GM19455 (cell line): ENCODE results near the gene DNAI2.
"Not testable (repeated sequence)": the region's sequence is repeated elsewhere in the genome, so short reads cannot be mapped to it uniquely, and the experiment has no call there.

Experiments
- ATAC-seq: cut with Tn5 transposase; IDR thresholded peaks from one replicate; pipeline ENCODE4 v1.9.1; 2021; ENCODE audit not compliant: unreplicated experiment

Gene DNAI2

DNA sequence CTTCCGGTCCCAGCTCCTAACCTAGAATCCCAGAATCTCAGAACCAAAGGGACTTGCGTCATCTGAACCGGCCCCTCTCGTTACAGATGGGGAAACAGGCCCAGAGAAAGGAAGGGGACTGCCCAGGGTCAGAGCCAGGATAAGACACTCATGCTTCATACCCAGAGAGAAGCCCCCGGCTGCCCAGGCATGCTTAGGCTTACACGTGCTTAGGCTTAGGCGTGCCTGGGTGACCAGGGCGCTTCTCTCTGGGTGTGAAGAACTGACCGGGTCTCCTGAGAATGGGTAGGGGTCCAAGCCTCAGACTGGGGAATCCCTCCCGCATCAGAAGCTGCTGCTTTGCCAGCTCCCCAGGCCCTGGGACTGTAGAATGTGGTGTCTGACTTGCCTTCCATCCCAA is 29.9 kb upstream of the DNAI2 start:
- no peak for ATAC-seq

DNA sequence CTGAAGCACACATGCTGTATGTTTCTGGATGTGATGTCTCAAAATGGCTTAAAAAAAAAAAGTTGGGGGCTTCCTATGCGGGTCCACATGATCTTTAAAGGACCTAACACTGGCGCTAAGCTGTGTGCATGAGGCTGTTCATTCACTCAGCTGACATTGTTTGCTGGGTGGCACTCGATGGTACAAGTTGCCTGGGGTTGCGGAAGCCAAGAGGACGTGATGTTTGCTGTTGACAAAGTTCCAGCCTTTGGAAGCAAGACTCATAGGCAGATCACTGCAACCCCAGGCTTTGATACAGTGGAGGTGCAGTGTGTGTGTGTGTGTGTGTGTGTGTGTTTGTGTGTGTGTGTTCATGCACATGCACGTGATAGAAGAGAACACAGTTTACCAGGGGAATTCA is 29.5 kb upstream of the DNAI2 start:
- no peak for ATAC-seq

GRCh38 chr17:74245145-74245831 is 28.7 kb upstream of the DNAI2 start:
- ATAC-seq = no peak

DNA sequence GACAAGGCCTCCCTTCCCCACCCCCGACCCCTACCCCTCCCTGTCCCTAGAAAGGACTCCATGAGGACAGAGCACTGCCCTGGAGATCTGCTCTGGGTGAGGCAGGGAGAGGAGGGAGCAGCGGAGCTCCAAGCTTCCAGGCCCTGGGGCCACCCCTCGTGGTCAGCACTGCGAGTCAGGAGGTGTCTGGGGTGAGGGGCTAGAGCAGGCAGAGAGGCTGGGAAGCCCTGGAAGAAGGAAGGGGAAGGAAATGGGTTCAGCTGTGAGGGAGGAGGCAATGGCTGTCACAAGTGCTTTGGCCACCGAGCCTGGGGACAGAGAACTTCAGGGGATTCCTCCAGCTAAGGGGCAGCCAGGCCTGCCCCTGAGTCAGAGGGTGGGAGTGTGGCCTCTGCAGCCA is 28.2 kb upstream of the DNAI2 start:
- no peak for ATAC-seq

GRCh38 chr17:74249590-74250270 is 24.3 kb upstream of the DNAI2 start:
- ATAC-seq = no peak

- ATAC-seq = no peak
Measured at GRCh38 chr17:74250324-74250995, 23.6 kb upstream of the DNAI2 start.

- ATAC-seq = no peak
Measured at GRCh38 chr17:74251051-74251450, 23.0 kb upstream of the DNAI2 start.

DNA sequence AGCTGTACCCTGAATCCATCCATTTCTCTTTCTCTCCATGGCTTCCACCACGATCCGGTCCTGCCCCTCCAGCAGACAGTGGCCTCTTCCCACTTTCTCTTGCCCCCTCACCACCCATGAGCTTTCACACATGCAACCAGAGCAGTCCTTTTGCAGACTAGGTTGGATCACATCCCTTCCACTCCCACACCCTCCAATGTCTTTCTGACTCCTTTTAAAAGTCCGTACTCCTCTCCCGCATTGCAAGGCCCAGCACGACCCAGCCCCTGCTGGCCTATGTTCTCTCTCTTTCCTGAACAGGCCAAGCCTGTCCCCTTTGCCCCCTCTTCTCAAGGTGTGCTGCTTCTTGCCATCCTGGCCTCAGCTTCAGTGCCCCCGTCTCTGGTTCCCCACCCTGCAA is 22.5 kb upstream of the DNAI2 start:
- no peak for ATAC-seq

DNA sequence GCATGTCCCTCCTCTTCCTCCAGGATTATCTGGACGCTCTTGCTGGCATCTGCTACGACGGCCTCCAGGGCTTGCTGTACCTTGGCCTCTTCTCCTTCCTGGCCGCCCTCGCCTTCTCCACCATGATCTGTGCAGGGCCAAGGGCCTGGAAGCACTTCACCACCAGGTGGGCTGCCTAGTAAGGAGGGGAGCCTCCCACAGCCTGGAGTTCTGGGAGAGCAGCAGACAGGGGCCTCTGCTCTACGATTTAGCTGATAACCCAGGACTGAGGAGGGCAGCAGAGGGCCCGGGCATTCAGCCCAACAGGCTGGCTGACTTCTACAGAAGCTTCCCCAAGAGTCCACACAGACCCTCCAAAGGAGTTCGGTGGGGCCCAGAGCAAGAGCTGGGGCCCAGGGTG is 21.8 kb upstream of the DNAI2 start:
- no peak for ATAC-seq

DNA sequence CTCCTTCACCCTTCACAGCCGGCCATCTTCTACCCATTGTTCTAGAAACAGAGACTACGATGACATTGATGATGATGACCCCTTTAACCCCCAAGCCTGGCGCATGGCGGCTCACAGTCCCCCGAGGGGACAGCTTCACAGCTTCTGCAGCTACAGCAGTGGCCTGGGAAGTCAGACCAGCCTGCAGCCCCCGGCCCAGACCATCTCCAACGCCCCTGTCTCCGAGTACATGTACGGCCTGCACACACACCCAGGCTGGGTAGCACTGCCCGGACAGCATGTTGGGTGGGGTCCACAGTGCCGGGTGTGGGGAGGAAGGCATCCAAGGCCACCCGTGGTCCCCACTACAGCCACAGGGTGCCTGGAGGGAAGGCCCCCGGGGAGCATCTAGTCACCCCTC is 21.0 kb upstream of the DNAI2 start:
- no peak for ATAC-seq

GRCh38 chr17:74257311-74257710 is 16.7 kb upstream of the DNAI2 start:
- no peak for ATAC-seq

DNA sequence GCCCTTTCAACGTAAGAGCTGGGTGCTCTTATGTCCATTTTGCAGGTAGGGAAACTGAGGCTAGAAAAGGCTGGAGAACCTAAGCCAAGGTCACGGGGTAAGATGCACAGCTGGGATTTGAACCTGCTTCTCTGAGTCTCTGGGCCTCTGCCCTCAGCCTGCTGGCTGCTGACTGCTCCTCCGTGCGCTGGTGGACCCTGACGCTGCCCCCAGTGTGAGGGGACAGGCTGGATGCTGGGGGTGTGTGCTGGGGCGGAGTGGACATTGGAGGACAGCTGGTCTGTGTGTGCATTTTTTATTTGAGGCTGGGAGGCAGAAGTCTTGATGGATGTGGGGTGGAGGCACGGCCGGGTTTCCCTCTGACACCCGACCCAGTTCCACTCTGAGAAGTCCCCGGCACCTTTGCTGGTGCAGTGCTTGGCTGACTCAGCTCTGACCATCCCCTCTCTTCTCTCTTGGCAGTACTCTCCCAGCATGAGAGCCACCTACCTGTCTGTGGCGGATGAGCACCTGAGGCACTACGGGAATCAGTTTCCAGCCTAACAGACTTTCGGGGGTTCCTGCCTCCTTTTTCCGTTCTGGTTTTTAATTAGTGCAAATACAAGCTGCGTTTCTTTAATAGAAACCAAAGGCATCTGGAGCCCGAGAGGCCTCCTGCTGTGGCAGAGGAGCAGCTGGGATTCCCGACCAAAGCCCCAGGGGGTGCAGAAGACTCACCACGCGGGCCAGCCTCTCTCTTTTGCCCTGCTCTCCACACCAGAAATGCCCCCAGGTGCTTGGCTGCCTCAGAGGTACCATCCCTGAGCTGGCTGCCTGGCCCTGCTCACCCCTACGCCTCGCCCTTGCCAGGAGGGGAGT is 14.1 kb upstream of the DNAI2 start:
- no peak for ATAC-seq

DNA sequence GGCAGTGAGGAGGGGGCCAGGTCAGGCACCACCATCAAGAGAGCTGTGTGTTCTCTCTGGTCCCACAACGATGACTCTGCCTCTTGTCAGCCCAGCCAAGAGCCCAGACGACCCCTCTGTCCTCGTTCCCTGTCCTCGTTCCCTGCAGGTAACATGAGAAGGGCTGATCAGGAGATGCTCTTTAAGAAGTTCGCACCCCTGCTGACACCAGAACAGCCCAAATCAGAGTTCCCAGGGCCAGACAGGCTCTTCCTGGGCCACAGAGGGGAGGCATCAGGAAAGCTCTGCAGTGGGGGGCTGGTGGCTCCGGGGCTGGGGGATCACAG is 13.5 kb upstream of the DNAI2 start:
- no peak for ATAC-seq

- ATAC-seq = no peak
Measured at GRCh38 chr17:74262601-74263000, 11.4 kb upstream of the DNAI2 start.

- ATAC-seq = not testable (repeated sequence)
Measured at GRCh38 chr17:74267054-74267453, 7.0 kb upstream of the DNAI2 start.

DNA sequence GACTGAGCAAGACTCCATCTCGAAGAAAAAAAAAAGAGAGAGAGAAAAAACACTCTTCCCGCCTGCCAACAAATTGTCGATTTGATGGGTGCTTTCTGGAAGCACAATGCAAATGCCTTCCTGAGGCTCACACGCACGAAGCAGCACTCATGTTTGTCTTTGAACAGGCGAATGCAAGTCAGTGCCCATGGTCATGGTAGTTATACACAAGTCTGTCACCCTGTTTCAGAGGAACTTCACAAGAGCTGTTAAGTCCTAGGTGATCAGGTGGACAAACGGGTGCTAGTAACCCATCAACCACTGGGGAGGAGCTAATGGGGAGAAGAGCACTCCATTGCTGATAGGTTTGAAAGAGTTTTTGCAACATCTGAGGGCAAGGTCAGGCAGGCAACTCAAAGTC is 6.5 kb upstream of the DNAI2 start:
- no peak for ATAC-seq

- ATAC-seq = no peak
Measured at GRCh38 chr17:74267987-74268499, 6.0 kb upstream of the DNAI2 start.

GRCh38 chr17:74268558-74268957 is 5.5 kb upstream of the DNAI2 start:
- no peak for ATAC-seq

- no peak for ATAC-seq
Measured at GRCh38 chr17:74270333-74270732, 3.7 kb upstream of the DNAI2 start.

- ATAC-seq = no peak
Measured at GRCh38 chr17:74271281-74271680, 2.8 kb upstream of the DNAI2 start.

- no peak for ATAC-seq
Measured at GRCh38 chr17:74271901-74272561, 2.0 kb upstream of the DNAI2 start.
